HFFc6 (cell line): Measurements from ENCODE around the gene HEXA. TPM values are rescaled to one million over a fixed set of nuclear protein-coding genes. Genes with fewer than 3 reads are reported as not detected.
"Not testable (repeated sequence)": the region's sequence is repeated elsewhere in the genome, so short reads cannot be mapped to it uniquely, and the experiment has no call there.

ENCODE experiments used
- DNase-seq: peaks from one replicate; pipeline ENCODE4 v3.0.0-alpha.2; 2018
- H3K27ac Mint-ChIP-seq: 2 replicates; pipeline ENCODE4 v1.8.0; 2020; ENCODE audit warnings: mild to moderate bottlenecking, mixed read lengths
- H3K27me3 Mint-ChIP-seq: 2 replicates; pipeline ENCODE4 v1.8.0; 2021; ENCODE audit warnings: mild to moderate bottlenecking, moderate library complexity, mixed read lengths; ENCODE audit not compliant: insufficient read depth
- H3K36me3 Mint-ChIP-seq: 2 replicates; pipeline ENCODE4 v1.8.0; 2021; ENCODE audit warnings: low read depth, mixed read lengths
- H3K4me1 Mint-ChIP-seq: 2 replicates; pipeline ENCODE4 v1.8.0; 2020; ENCODE audit warnings: low read depth, mixed read lengths
- H3K4me3 Mint-ChIP-seq: 2 replicates; pipeline ENCODE4 v1.8.0; 2020; ENCODE audit warnings: mild to moderate bottlenecking, moderate library complexity, mixed read lengths
- H3K9me3 Mint-ChIP-seq: 2 replicates; pipeline ENCODE4 v1.8.0; 2020; ENCODE audit warnings: mild to moderate bottlenecking, mixed read lengths
- total RNA-seq, 6 experiments: library from RNA; stranded (reverse); fragmentation: NEBNext Ultra II Directional; extraction: Animal tissue kit (Norgen Biotek cat#: 25700); gene quantifications; 2 replicates in 1 of 6; 3 replicates in 5 of 6; pipeline ENCODE4 v1.2.3, GENCODE V29; 2021
- TF ChIP-seq, protein P1 (sequence below): fragments of 200-600 bp; sonication (generic); IDR thresholded peaks from 2 replicates; pipeline ENCODE4 v1.5.0; 2021; ENCODE audit warnings: antibody characterized with exemption, mild to moderate bottlenecking

HEXA gene
- total RNA-seq, 6 experiments from 2014 or later: 83.3 to 98.0 (median 88.3) TPM

GRCh38 chr15:72380743-72381142, 4.9 kb upstream of the HEXA start:
- TF ChIP-seq, protein P1, sequence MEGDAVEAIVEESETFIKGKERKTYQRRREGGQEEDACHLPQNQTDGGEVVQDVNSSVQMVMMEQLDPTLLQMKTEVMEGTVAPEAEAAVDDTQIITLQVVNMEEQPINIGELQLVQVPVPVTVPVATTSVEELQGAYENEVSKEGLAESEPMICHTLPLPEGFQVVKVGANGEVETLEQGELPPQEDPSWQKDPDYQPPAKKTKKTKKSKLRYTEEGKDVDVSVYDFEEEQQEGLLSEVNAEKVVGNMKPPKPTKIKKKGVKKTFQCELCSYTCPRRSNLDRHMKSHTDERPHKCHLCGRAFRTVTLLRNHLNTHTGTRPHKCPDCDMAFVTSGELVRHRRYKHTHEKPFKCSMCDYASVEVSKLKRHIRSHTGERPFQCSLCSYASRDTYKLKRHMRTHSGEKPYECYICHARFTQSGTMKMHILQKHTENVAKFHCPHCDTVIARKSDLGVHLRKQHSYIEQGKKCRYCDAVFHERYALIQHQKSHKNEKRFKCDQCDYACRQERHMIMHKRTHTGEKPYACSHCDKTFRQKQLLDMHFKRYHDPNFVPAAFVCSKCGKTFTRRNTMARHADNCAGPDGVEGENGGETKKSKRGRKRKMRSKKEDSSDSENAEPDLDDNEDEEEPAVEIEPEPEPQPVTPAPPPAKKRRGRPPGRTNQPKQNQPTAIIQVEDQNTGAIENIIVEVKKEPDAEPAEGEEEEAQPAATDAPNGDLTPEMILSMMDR: no peak
- Mint-ChIP-seq H3K27me3 (peaks cover 18% of the 10 kb centered on the region), H3K4me3 (no peak overlapping the region), H3K27ac (no peak overlapping the region), H3K9me3 (no peaks in the 10 kb centered on the region), H3K4me1 (peaks cover 11% of the 10 kb centered on the region), H3K36me3 (no peaks in the 10 kb centered on the region)
- no peak for DNase-seq

DNA sequence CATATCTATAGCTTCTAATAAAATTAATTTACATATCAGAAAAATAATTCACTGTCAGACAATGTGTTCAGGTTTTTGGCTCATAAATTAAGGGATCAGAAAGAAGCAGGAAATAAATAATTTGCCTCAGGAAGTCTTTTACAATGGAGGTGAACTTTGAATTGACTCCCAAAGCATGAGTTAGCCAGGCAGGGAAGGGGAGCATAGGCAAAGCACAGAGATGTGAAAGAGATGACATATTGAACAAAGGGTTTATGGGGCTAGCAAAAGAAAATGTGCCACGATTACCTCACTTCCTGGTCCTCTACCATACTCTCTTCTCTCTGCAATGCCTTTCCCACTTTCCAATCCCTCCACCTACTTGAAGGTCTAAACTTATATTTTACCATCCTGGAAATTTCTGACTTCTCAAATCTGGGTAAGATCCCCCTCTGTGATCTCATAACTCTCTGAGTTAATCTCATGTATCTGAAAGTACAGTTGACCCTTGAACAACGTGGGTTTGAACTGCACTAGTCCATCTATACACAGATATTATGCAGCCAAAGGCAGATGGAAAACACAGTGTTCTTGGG, 4.1 kb upstream of the HEXA start:
- H3K4me1 Mint-ChIP-seq: peaks cover 17% of the 10 kb centered on the region
- DNase-seq: no peak
- H3K27me3 Mint-ChIP-seq: peaks cover 15% of the 10 kb centered on the region
- no peak overlapping the region for H3K4me3 Mint-ChIP-seq
- no peak overlapping the region for H3K27ac Mint-ChIP-seq
- no peaks in the 10 kb centered on the region for H3K36me3 Mint-ChIP-seq
- H3K9me3 Mint-ChIP-seq: no peaks in the 10 kb centered on the region
- TF ChIP-seq, protein P1: no peak

DNA sequence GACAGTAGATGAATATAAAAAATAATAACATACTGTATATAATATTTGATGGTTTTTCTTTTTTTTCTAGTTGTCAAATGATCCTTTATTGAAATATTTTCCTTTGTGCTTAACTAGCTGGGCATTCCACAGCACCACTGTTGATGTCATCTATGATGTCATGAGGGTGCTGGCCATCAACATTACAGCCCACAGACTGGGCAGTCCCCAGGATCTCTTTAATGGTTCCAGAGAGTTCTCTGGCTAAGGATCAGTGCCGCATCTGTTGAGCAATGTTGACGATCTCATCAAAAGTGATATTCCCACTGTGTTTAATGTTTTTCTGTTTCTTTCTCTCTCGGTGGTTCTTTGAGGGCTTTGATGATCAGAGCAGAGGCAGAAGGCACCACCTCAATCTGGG, 3.3 kb upstream of the HEXA start:
- not testable (repeated sequence) for H3K9me3 Mint-ChIP-seq, H3K36me3 Mint-ChIP-seq, DNase-seq, H3K27me3 Mint-ChIP-seq, H3K27ac Mint-ChIP-seq, H3K4me3 Mint-ChIP-seq
- peaks cover 26% of the 10 kb centered on the region for H3K4me1 Mint-ChIP-seq

DNA sequence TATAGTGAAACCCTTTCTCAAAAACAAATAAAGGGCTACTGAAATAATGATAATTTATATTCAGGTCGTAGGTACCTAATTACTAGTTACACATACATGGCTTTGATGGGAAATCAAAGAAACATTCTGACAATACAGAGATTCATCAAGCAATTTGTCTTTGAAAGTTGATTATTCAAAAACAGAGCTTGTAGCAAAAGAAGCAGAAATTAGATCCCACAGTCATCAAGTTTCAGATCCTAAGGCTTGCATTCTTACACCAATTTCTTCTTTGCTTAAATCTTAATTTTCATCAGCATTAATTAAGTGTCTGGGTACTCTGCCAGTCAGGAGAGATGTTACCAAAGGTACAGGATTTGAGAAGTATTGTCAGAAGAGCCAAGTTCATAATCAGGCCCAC, 1.5 kb upstream of the HEXA start:
- TF ChIP-seq, protein P1: no peak
- Mint-ChIP-seq H3K4me3 (no peak overlapping the region), H3K9me3 (no peaks in the 10 kb centered on the region), H3K27ac (no peak overlapping the region), H3K4me1 (peaks cover 29% of the 10 kb centered on the region), H3K36me3 (no peaks in the 10 kb centered on the region), H3K27me3 (peaks cover 2% of the 10 kb centered on the region)
- DNase-seq: no peak

DNA sequence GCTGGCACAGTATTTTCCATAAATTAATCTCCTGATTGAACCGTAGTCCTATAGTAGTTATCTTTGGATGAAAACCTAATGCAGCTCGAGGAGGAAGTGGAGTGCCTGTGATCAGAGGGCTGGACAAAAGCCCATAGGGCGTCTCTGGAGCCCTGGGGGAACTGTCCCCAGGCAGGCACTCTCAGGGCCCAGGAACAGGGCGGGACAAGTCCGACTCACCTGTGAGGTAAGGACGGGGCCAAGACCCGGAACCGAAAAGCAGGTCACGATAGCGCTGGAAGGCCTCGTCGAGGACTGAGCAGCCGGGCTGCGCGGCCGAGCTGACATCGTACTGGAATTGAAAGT, 341 bp downstream of the HEXA start:
- Mint-ChIP-seq H3K27ac (peak overlapping the region; percentile 95), H3K4me1 (peaks cover 34% of the 10 kb centered on the region)

GRCh38 chr15:72372361-72372760, 3.5 kb downstream of the HEXA start:
- Mint-ChIP-seq H3K4me3 (no peak overlapping the region), H3K9me3 (no peaks in the 10 kb centered on the region)

More for the DNA sequence above, 341 bp downstream of the HEXA start:
- H3K36me3 Mint-ChIP-seq: no peaks in the 10 kb centered on the region
- TF ChIP-seq, protein P1: no peak
- H3K4me3 Mint-ChIP-seq: peak overlapping the region; percentile 96
- peaks cover 2% of the 10 kb centered on the region for H3K27me3 Mint-ChIP-seq
- DNase-seq: no peak
- no peaks in the 10 kb centered on the region for H3K9me3 Mint-ChIP-seq

More at GRCh38 chr15:72372361-72372760, 3.5 kb downstream of the HEXA start:
- H3K27ac Mint-ChIP-seq: no peak overlapping the region
- TF ChIP-seq, protein P1: no peak
- peaks cover 41% of the 10 kb centered on the region for H3K4me1 Mint-ChIP-seq
- H3K27me3 Mint-ChIP-seq: peaks cover 2% of the 10 kb centered on the region
- peaks cover 6% of the 10 kb centered on the region; the same call in 1 of the 2 replicates for H3K36me3 Mint-ChIP-seq
- DNase-seq: no peak
